Measurements from ENCODE around the gene ALOX15B.

ALOX15B gene

GRCh38 chr17:8038954-8039610 lies at the start of gene ALOX15B:
ALOX15B (plus strand) TSS chr17:8039059; CDS start chr17:8039156, 97 bp downstream.
- no peak for DNase-seq

GRCh38 chr17:7989781-7990655 lies 48.8 kb upstream of the ALOX15B start:
- DNase-seq, result peak; percentile 70

- no peak for DNase-seq
Observed at GRCh38 chr17:7992516-7992915, 46.3 kb upstream of the ALOX15B start.

- DNase-seq, result no peak
Observed at GRCh38 chr17:7992924-7993323, 45.9 kb upstream of the ALOX15B start.

GRCh38 chr17:7993972-7994589 lies 44.8 kb upstream of the ALOX15B start:
- DNase-seq, result no peak

- no peak for DNase-seq
Observed at GRCh38 chr17:7995724-7996123, 43.1 kb upstream of the ALOX15B start.

GRCh38 chr17:7997186-7997585 lies 41.7 kb upstream of the ALOX15B start:
- DNase-seq, result no peak

GRCh38 chr17:8001976-8002720 lies 36.7 kb upstream of the ALOX15B start, which contains the start of gene GUCY2D:
GUCY2D (plus strand) TSS chr17:8002615; CDS start chr17:8003048, 433 bp downstream.
- DNase-seq, result no peak

GRCh38 chr17:8002721-8003593 lies 35.9 kb upstream of the ALOX15B start:
- DNase-seq, result no peak

GRCh38 chr17:8003594-8004181 lies 35.2 kb upstream of the ALOX15B start:
- no peak for DNase-seq

GRCh38 chr17:8004899-8005298 lies 34.0 kb upstream of the ALOX15B start:
- DNase-seq, result no peak

- no peak for DNase-seq
Observed at GRCh38 chr17:8005357-8005756, 33.5 kb upstream of the ALOX15B start.

GRCh38 chr17:8005967-8006730 lies 32.7 kb upstream of the ALOX15B start:
- no peak for DNase-seq

GRCh38 chr17:8006836-8007680 lies 31.8 kb upstream of the ALOX15B start:
- no peak for DNase-seq

GRCh38 chr17:8007836-8008235 lies 31.0 kb upstream of the ALOX15B start:
- no peak for DNase-seq

GRCh38 chr17:8012045-8012580 lies 26.7 kb upstream of the ALOX15B start:
- no peak for DNase-seq

- DNase-seq, result no peak
Observed at GRCh38 chr17:8012996-8013640, 25.7 kb upstream of the ALOX15B start.

- DNase-seq, result no peak
Observed at GRCh38 chr17:8013731-8014557, 24.9 kb upstream of the ALOX15B start.

All from NCI-H510A (cell line).